HG02870 (cell line): Measurements from ENCODE around the gene SPATA46.
"Not testable (repeated sequence)": the region's sequence is repeated elsewhere in the genome, so short reads cannot be mapped to it uniquely, and the experiment has no call there.

Experiments
- ATAC-seq: cut with Tn5 transposase; IDR thresholded peaks from one replicate; pipeline ENCODE4 v1.9.1; 2021; ENCODE audit warnings: mild to moderate bottlenecking, moderate library complexity; ENCODE audit not compliant: unreplicated experiment

The SPATA46 gene

DNA sequence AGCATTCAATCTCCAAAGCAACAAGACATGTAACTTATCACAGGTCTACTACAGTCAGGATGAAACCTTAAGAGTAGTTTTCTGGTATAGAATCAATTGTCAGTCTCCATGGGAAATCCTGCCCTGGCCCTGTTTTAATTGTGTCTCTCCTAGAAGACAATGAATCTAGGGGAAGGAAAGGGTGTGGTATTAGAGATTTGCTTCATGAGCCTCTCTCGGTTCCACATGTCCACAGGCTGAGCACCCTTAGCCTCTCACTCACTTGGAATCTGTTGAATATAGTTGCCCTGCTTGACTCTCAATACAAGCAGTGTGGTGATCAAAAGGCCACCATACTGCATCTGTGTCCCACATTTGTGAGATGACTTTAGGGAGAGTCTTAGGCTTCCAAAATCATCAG, 17.7 kb downstream of the SPATA46 start:
- ATAC-seq: no peak

GRCh38 chr1:162357681-162358266, 18.9 kb downstream of the SPATA46 start:
- ATAC-seq: no peak

DNA sequence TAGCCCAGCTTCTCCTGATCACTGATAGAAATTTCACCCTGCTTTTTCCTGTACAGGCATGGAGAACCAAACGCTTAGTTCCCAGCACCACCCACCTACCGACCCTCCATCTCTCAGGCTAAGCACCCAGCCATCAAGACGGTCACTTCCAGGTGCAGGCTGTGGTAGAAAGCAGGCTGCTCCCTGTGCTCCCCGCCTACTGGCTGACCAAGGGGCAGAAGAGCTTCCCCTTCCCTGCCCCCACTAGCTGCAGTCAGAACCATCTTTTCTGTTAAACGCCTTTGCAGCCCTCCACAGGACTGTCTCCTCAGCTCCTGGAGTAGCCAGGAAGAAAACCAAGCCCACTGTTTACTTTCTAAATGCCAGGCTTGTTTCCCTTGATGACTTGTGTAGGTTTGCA, 23.0 kb downstream of the SPATA46 start:
- no peak for ATAC-seq

GRCh38 chr1:162353078-162353477, 23.6 kb downstream of the SPATA46 start:
- ATAC-seq: no peak

DNA sequence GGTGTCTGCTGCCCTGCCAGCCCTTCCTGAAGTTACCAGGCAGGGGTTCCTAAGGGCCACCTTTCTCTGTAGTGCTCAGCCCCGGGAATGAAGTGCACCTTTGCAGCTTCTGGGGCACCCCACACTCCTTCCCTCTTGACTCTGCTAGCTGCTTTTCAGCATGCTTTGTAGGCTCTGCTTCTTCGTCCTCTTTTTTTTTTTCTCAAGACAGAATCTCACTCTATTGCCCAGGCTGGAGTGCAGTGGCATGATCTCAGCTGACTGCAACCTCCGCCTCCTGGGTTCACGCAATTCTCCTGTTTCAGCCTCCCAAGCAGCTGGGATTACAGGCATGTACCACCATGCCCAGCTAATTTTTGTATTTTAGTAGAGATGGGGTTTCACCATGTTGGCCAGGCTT, 24.8 kb downstream of the SPATA46 start:
- not testable (repeated sequence) for ATAC-seq

DNA sequence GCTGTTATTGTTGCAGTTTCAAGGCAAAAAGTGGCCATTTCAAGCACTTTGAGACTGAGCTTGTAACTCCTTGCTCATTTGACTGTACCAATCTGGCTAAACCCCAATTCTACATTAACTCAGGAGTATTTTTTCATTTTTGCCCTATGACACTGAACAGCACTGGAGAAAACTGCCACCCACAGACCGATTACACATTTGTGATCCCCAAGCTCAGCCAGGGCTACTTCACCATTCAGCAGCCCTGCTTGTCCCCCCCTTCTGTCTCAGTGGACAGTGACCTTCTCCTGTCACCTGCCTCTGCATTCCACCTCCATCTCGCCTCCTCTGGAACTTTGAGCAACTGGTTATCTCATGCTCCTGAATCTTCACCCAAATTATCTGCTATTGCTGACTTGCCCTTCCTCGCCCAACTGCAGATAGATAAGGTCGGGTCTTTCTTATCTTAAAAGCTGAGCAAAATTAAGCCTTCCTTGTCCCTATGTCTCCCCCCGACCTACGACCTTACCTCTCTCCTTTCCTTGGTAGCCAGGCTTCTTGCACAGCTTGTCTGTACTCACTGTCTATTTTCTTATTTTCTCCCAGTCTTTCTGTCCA, 25.3 kb downstream of the SPATA46 start:
- ATAC-seq: no peak

GRCh38 chr1:162349635-162350330, 26.9 kb downstream of the SPATA46 start:
- ATAC-seq: no peak

DNA sequence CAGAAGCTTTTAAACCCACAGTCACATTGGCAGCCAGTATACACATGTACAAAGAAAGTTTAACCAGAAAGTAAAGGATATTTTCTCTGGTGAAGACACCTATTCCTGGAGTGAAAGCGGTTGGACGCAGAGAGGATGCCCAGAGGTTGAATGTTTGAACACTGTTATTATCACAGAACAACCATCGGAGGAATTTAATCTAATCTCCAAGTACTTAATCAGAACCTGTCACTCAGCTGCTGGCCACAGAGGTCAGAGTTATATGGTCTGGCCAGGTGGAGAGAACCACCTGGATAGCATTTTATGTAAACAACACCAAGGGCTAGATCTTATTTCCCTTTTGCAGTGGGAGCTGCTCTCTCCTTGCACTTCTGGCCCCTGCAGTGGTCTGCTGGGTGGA, 29.4 kb downstream of the SPATA46 start:
- no peak for ATAC-seq

DNA sequence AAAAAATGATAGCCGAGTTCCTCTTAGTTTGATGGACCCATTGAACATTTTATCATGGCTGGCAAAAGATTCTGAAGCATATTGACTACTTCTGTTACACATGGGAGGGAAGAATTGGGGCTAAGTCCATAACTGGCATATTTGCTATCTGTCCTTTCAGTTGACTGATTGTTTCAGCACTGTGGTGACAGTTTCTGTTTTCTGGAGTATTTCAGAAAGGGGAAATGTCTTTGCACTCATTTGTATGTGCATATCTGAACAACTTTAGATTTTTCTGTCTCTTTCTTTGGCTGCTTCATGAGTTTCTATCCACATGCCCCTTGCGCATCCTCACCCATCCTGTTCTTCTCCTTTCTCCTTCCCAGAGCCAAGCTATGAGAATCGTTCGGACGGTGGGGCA, 33.2 kb downstream of the SPATA46 start:
- no peak for ATAC-seq

- ATAC-seq: no peak
These were observed 34.1 kb downstream of the SPATA46 start for GRCh38 chr1:162342452-162342983.

- no peak for ATAC-seq
These were observed 39.9 kb downstream of the SPATA46 start for GRCh38 chr1:162336621-162337285.

- ATAC-seq: no peak
These were observed 41.5 kb downstream of the SPATA46 start for GRCh38 chr1:162335126-162335525.

GRCh38 chr1:162333991-162334390, 42.7 kb downstream of the SPATA46 start:
- ATAC-seq: no peak

DNA sequence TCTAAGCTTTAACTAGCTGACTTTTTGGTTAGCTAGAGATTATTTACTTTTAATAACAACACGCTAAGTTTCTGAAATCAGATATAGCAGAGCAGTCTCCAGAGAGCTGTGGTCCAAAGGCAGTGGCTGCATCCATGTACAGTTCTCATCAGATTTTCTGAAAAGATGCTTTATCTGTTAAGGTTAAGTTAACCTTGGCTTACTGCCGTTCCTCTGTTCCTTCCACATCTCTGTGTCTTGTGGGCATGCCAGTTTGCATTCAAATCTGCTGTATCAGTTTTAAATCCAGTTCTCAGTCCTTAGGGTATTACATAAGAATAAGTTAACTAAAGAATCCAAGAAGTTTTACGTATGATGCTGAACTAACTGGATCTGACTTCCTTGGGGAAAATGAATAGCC, 46.8 kb downstream of the SPATA46 start:
- ATAC-seq: no peak

DNA sequence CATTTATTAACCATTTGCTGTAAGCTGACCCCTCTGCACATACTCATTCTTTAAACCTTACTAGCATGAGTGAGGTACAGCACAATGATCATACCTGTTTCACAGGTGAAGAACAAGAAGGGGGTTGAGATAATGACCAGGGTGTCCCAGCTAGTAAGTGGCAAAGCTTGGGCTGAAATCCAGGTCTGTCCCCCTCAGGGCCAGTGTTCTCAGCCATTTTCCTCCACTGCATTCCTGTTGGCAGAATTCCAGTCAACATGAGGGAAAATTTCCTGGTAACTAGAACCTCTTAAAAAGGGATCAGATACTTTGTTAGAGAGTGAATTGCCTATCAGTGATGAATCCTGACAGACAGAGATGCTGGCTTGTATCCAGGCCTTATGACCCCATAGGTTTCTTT, 48.1 kb downstream of the SPATA46 start:
- no peak for ATAC-seq

- no peak for ATAC-seq
These were observed 48.9 kb downstream of the SPATA46 start for GRCh38 chr1:162327788-162328165.

- no peak for ATAC-seq
These were observed 49.4 kb downstream of the SPATA46 start for GRCh38 chr1:162327144-162327787.

GRCh38 chr1:162326559-162326958, 50.1 kb downstream of the SPATA46 start:
- no peak for ATAC-seq

- no peak for ATAC-seq
These were observed 52.3 kb downstream of the SPATA46 start for GRCh38 chr1:162324396-162324795.
